GM18511 (cell line): ENCODE measurements around the gene MAST4.
"Not testable (repeated sequence)": the region's sequence is repeated elsewhere in the genome, so short reads cannot be mapped to it uniquely, and the experiment has no call there.

ENCODE experiments used
- ATAC-seq: cut with Tn5 transposase; IDR thresholded peaks from one replicate; pipeline ENCODE4 v1.9.1; 2021; ENCODE audit warnings: mild to moderate bottlenecking, moderate library complexity; ENCODE audit not compliant: unreplicated experiment

The MAST4 gene

GRCh38 chr5:66741394-66741793 lies 145.2 kb downstream of the MAST4 start:
- no peak for ATAC-seq

GRCh38 chr5:66742083-66742895 lies 146.1 kb downstream of the MAST4 start:
- no peak for ATAC-seq

- ATAC-seq = no peak
Measured at GRCh38 chr5:66742896-66743247, 146.7 kb downstream of the MAST4 start.

GRCh38 chr5:66743344-66743743 lies 147.2 kb downstream of the MAST4 start:
- no peak for ATAC-seq

GRCh38 chr5:66744040-66744439 lies 147.8 kb downstream of the MAST4 start:
- no peak for ATAC-seq

GRCh38 chr5:66745297-66745696 lies 149.1 kb downstream of the MAST4 start:
- no peak for ATAC-seq

- ATAC-seq = no peak
Measured at GRCh38 chr5:66747607-66748006, 151.4 kb downstream of the MAST4 start.

GRCh38 chr5:66752668-66753067 lies 156.5 kb downstream of the MAST4 start:
- ATAC-seq = not testable (repeated sequence)

- no peak for ATAC-seq
Measured at GRCh38 chr5:66757219-66757833, 161.1 kb downstream of the MAST4 start.

GRCh38 chr5:66757834-66758371 lies 161.7 kb downstream of the MAST4 start:
- ATAC-seq = no peak

GRCh38 chr5:66769030-66769733 lies 173.0 kb downstream of the MAST4 start:
- no peak for ATAC-seq

GRCh38 chr5:66769839-66770617 lies 173.8 kb downstream of the MAST4 start:
- ATAC-seq = no peak

GRCh38 chr5:66777868-66778267 lies 181.7 kb downstream of the MAST4 start:
- ATAC-seq = no peak

GRCh38 chr5:66779528-66779927 lies 183.3 kb downstream of the MAST4 start:
- ATAC-seq = no peak

- no peak for ATAC-seq
Measured at GRCh38 chr5:66788556-66788955, 192.4 kb downstream of the MAST4 start.

- no peak for ATAC-seq
Measured at GRCh38 chr5:66789434-66789833, 193.2 kb downstream of the MAST4 start.

- ATAC-seq = no peak
Measured at GRCh38 chr5:66793049-66793448, 196.9 kb downstream of the MAST4 start.

GRCh38 chr5:66795682-66796081 lies 199.5 kb downstream of the MAST4 start:
- no peak for ATAC-seq

GRCh38 chr5:66796305-66797292 lies 200.4 kb downstream of the MAST4 start:
- ATAC-seq = no peak

- no peak for ATAC-seq
Measured at GRCh38 chr5:66802941-66803340, 206.7 kb downstream of the MAST4 start.
